Activated CD4-positive, alpha-beta T cell treated with anti-CD3 and anti-CD28 coated beads, Interleukin-2, amount 10 ng/mL, durations not matched to agents 24 days and 14 days (primary cell): ENCODE results near the gene OR10J1. TPM values are rescaled to one million over a fixed set of nuclear protein-coding genes. Genes with fewer than 3 reads are reported as not detected.

Source experiments
- DNase-seq: peaks from one replicate; pipeline ENCODE4 v3.0.0; 2022
- H3K27ac Mint-ChIP-seq: one replicate; pipeline ENCODE4 v1.8.0; 2022; ENCODE audit warnings: mild to moderate bottlenecking, mixed read lengths
- H3K27me3 Mint-ChIP-seq: one replicate; pipeline ENCODE4 v1.8.0; 2022; ENCODE audit warnings: mixed read lengths
- H3K36me3 Mint-ChIP-seq: one replicate; pipeline ENCODE4 v1.8.0; 2022; ENCODE audit warnings: low read depth, mild to moderate bottlenecking, mixed read lengths
- H3K4me1 Mint-ChIP-seq: one replicate; pipeline ENCODE4 v1.8.0; 2021; ENCODE audit warnings: mixed read lengths
- H3K4me3 Mint-ChIP-seq: one replicate; pipeline ENCODE4 v1.8.0; 2022; ENCODE audit warnings: mild to moderate bottlenecking, moderate library complexity, mixed read lengths
- H3K9me3 Mint-ChIP-seq: one replicate; pipeline ENCODE4 v1.8.0; 2021; ENCODE audit warnings: mixed read lengths
- intact Hi-C: fragments of 100-400 bp; cut with micrococcal nuclease; formaldehyde crosslinking; loops from one replicate; pipeline ENCODE4 v1.15.1; 2023
- total RNA-seq: library from RNA; stranded (reverse); gene quantifications from 2 replicates; pipeline ENCODE4 v1.2.3, GENCODE V29; 2022

OR10J1 gene, protein sequence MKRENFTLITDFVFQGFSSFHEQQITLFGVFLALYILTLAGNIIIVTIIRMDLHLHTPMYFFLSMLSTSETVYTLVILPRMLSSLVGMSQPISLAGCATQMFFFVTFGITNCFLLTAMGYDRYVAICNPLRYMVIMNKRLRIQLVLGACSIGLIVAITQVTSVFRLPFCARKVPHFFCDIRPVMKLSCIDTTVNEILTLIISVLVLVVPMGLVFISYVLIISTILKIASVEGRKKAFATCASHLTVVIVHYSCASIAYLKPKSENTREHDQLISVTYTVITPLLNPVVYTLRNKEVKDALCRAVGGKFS
- not detected in 2 replicates for total RNA-seq

DNA sequence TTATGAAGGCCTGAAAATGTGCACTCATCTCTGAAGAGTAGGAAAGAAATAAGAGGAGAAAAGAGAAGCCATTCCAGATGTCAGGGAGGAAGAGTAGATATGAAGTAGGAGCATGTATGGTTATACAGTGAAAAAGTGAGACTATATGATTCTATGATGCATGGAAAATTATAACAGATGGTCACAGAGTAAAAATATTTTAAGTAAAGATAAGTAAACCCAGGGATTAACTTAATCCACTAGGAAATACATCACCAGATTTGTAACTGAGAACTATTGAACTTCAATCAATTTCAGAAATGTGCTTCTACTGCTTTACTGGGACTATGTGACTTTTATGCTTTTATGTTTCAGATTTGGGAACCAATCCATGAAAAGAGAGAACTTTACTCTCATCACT is at the start of gene OR10J1:
TSS of gene OR10J1 (plus strand) at position 301 of the 400 bp plus-strand sequence. CDS start at position 371, 70 bp downstream.
- H3K27ac Mint-ChIP-seq: no peak within 1 kb of the TSS
- no peaks in the 10 kb centered on the region for H3K36me3 Mint-ChIP-seq
- DNase-seq: no peak
- H3K9me3 Mint-ChIP-seq: no peaks in the 10 kb centered on the region
- H3K4me3 Mint-ChIP-seq: no peak within 1 kb of the TSS
- intact Hi-C loops: no loop called here
- H3K4me1 Mint-ChIP-seq: no peaks in the 10 kb centered on the region
- peaks cover 1% of the 10 kb centered on the region for H3K27me3 Mint-ChIP-seq

DNA sequence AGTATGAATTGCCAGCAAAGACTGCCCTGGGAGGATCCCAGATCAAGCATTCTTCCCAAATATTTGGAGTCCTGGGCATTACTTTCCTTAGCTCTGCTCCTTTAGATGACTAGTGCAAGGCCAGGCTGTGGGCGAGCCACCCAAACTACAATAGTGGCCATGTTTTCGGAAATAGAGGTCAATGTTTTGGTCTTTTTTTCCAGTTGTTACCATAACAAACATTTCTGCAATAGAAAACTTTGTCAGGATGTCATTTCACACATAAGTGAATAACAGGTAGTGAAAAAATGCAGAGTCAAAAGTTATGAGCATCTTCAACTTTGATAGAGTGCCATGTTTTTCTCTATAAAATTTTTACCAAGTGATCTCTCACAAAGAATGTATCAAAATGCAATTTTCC is 32.7 kb upstream of the OR10J1 start:
- no peak overlapping the region for H3K27ac Mint-ChIP-seq
- no peaks in the 10 kb centered on the region for H3K4me1 Mint-ChIP-seq
- H3K27me3 Mint-ChIP-seq: no peaks in the 10 kb centered on the region
- H3K9me3 Mint-ChIP-seq: no peaks in the 10 kb centered on the region
- no peak for DNase-seq
- H3K4me3 Mint-ChIP-seq: no peak overlapping the region
- H3K36me3 Mint-ChIP-seq: no peaks in the 10 kb centered on the region
- intact Hi-C loops: no loop called here

DNA sequence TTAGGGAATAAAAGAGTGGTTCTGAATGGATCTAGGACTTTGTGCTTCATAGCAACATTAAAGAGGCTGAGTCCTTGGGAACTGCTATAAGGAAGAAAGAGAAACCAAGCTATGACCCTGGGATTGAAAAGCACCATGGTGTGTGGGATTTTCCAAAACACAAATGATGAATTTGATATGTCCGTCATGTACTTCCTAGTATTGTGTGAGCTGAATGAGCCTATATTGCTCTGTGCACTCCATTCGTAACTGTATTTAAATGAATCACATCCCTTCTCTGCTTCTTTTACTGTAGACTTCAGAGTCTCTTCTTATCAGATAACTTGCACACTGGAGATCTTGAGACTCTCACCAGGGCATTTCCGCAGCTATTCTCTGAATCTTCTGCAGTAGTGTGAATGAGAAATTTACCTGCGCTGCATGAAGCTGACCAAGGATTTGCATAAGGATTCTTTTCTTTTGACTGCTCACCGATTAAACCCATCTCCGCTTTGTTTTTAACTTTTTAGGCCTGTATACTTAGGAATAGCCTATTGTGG is 30.6 kb upstream of the OR10J1 start:
- H3K9me3 Mint-ChIP-seq: no peaks in the 10 kb centered on the region
- H3K27me3 Mint-ChIP-seq: no peaks in the 10 kb centered on the region
- H3K27ac Mint-ChIP-seq: no peak overlapping the region

DNA sequence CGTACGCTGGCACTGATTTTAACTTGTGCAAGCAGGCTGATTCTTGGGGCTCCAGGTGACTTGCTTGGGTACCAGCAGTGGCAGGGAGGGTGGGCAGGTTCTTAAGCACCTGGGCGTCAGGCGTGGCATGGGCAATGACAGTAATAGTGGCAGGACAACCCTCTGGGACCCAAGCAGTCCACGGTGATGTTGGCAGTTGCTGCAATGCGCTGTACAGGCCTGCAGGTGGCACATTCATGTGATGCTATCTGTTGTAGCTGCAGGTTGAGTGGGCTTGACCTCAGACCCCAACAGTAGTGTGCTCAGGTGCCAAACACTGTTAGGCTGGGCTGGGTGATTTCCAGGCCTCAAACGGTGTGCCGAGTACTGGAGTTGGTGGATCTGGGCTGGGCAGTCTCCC is 17.7 kb upstream of the OR10J1 start:
- Mint-ChIP-seq H3K4me3 (no peak overlapping the region), H3K36me3 (no peaks in the 10 kb centered on the region), H3K27me3 (no peaks in the 10 kb centered on the region), H3K4me1 (no peaks in the 10 kb centered on the region), H3K27ac (no peak overlapping the region), H3K9me3 (peaks cover 12% of the 10 kb centered on the region)
- intact Hi-C loops: no loop called here
- no peak for DNase-seq

More for the DNA sequence above, 30.6 kb upstream of the OR10J1 start:
- Mint-ChIP-seq H3K4me1 (no peaks in the 10 kb centered on the region), H3K4me3 (no peak overlapping the region), H3K36me3 (no peaks in the 10 kb centered on the region)
- intact Hi-C loops: no loop called here
- DNase-seq: no peak

DNA sequence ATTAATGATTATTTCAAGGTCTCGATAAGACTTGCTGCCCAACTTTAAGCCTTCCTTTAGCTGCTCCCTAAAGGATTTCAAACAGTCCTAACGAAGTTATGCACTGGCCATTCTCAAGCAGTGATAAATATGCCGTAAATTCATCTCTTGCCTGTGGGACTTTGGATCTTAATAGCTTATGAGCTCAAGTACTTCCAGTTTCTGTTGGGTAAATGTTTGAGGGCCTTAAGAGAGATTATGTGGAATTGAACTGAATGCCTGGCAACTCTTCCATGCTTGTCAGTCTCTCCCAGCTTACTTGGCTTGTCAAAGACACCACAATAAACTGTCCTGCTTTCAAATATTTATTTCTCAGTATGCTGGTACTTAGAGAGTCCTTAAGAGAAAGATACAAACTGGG is 11.0 kb upstream of the OR10J1 start:
- intact Hi-C loops: no loop called here
- H3K4me3 Mint-ChIP-seq: no peak overlapping the region

DNA sequence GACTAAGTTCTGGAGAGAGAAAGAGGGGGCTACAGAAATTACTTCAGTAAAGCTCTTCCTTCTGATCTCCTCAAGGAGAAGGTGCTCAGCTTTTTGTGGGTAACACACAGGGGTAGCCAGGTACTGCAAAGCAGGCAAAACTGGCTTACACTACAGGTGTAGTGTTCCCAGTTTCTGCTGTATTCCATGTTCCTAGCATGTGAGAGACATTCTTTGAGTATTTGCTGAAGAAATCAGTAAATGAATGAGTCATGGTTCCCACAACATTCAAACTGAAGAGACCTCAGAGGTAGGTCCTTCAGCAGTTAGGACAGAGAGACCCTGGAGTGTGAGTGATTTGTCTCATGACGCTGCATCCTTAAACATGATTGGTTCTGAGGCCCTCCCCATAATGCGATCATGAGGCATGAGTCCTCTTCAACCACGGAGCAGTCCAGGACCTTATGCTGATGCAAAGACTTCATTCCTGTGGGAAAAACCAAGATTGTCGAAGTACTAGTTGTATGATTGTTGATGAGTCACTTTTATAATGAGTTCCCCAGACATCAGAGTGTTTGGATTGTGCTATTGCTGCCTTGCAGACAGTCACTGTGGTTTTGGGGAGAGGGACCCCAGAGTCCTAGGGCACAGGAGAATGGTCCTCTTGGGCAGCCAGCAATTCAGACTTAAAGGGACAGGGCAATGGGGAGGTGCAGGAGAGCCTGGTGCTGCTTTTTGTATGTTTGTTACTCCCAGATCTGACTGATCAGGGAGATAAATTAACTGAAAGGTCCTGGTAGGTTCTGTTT is 10.3 kb upstream of the OR10J1 start:
- DNase-seq: no peak
- Mint-ChIP-seq H3K36me3 (no peaks in the 10 kb centered on the region), H3K27me3 (no peaks in the 10 kb centered on the region), H3K4me1 (no peaks in the 10 kb centered on the region), H3K27ac (no peak overlapping the region), H3K4me3 (no peak overlapping the region), H3K9me3 (no peaks in the 10 kb centered on the region)
- intact Hi-C loops: no loop called here

More for the DNA sequence above, 11.0 kb upstream of the OR10J1 start:
- H3K27ac Mint-ChIP-seq: no peak overlapping the region
- DNase-seq: no peak
- H3K36me3 Mint-ChIP-seq: no peaks in the 10 kb centered on the region
- no peaks in the 10 kb centered on the region for H3K27me3 Mint-ChIP-seq
- H3K9me3 Mint-ChIP-seq: no peaks in the 10 kb centered on the region
- H3K4me1 Mint-ChIP-seq: no peaks in the 10 kb centered on the region

DNA sequence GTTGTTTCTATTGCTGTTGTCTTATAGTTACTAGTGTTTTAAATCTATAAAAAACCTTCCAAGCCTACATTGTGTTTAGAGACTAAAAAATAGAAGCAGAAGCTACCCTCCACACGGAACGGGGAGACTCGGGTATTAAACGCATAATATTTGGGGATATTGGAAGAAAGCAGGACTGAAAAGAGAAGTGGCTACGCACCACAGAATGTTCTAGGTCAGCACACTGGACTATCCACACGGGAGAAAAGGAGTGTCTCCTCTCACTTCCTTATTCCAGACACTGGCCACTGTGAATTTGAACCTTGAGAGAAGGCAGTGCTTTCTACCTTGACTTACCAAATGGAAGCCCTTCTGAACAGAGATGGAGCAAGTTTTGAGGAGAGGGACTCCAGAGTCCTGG is 8.5 kb upstream of the OR10J1 start:
- Mint-ChIP-seq H3K9me3 (no peaks in the 10 kb centered on the region), H3K4me3 (no peak overlapping the region), H3K27ac (no peak overlapping the region), H3K27me3 (no peaks in the 10 kb centered on the region), H3K36me3 (no peaks in the 10 kb centered on the region), H3K4me1 (no peaks in the 10 kb centered on the region)
- no peak for DNase-seq
- intact Hi-C loops: no loop called here

DNA sequence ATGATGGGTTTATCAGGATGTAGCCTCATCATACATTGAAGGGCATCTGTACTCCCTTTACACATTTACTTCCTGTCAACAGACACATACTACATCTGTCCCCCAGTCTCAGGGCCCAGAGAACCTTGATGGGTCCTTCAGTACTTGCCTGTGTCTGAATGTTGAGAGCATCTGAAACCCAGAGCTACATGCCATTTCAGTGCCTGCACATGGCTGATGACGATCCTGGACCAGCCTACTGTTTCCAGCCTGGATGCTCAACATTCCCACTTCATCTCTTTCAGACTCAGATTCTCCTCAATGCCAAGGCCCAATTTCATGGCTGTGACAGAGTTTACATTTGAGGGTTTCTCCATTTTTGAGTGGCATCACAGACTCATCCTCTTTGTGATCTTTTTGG is 7.6 kb upstream of the OR10J1 start, which contains the start of gene OR10J4:
TSS of gene OR10J4 (plus strand) at position 301 of the 400 bp plus-strand sequence.
- no peak for DNase-seq
- intact Hi-C loops: no loop called here
- no peaks in the 10 kb centered on the region for H3K36me3 Mint-ChIP-seq
- H3K9me3 Mint-ChIP-seq: no peaks in the 10 kb centered on the region
- no peak within 1 kb of the TSS for H3K27ac Mint-ChIP-seq
- no peak within 1 kb of the TSS for H3K4me3 Mint-ChIP-seq
- H3K4me1 Mint-ChIP-seq: no peaks in the 10 kb centered on the region
- no peaks in the 10 kb centered on the region for H3K27me3 Mint-ChIP-seq

DNA sequence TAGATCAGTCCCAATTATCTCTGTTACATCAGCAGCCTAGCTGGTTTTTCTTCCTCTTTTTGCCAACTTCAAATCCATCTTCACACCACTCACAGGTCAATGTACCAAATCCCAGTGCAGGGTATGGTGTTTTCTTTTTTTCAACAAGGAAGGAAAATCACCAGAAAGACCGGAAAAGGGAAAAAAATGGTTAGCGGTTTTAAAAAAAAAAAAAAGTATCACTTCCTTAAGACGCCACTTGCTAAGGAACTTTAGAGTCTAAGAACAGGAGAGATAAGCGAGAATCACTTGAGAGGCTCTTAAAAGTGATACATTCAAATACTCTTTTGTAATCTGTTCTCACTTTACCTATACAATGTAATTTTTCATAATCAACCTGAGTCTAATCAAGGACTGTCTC is 3.1 kb upstream of the OR10J1 start:
- no peaks in the 10 kb centered on the region for H3K9me3 Mint-ChIP-seq
- no peaks in the 10 kb centered on the region for H3K36me3 Mint-ChIP-seq
- no peak overlapping the region for H3K27ac Mint-ChIP-seq
- no peaks in the 10 kb centered on the region for H3K27me3 Mint-ChIP-seq
- no peaks in the 10 kb centered on the region for H3K4me1 Mint-ChIP-seq
- DNase-seq: no peak
- no peak overlapping the region for H3K4me3 Mint-ChIP-seq
- intact Hi-C loops: no loop called here

DNA sequence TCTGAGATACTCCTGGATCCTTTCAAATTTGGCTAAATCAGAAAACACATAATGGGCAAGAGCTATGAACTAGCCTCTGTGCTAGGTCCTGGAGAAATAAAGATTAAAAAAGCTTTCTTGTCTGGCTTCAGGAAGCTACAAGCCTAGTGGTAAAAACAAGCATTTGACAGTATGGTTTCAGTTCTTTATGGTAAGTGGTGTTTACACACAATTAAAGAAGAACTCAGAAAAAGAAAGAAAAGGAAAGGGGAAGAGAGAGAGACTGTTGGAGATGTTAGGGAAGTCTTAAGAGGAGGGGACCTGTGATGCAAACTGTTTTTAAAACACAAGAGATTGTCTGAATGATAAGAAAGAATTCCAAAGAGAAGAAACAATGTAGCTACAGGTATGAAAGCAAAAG is 1.8 kb downstream of the OR10J1 start:
- Mint-ChIP-seq H3K36me3 (no peaks in the 10 kb centered on the region), H3K4me1 (no peaks in the 10 kb centered on the region), H3K4me3 (no peak overlapping the region), H3K9me3 (no peaks in the 10 kb centered on the region), H3K27me3 (peaks cover 1% of the 10 kb centered on the region), H3K27ac (no peak overlapping the region)
- intact Hi-C loops: no loop called here
- DNase-seq: no peak

DNA sequence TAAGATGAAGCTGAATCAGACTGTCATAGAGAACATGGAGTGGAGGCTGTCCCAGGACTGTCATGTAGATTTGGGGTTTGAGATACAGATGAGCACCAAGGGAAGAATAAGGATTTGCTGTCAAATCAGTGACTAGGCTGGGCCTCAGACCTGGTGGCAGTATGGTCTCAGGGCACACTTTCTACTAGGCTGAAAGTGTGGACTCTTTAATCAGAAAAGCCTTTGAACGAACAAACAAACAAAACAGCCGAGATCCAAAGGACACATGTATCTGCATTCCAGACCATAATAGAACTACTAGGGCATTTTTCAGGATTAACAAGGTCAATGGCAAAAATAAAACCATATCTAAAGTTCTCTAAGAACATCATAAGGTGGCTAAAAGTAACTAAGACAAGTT is 2.9 kb downstream of the OR10J1 start:
- no peak overlapping the region for H3K4me3 Mint-ChIP-seq
- intact Hi-C loops: no loop called here
- H3K36me3 Mint-ChIP-seq: no peaks in the 10 kb centered on the region
- no peak for DNase-seq
- no peaks in the 10 kb centered on the region for H3K4me1 Mint-ChIP-seq
- H3K27me3 Mint-ChIP-seq: peaks cover 1% of the 10 kb centered on the region
- no peak overlapping the region for H3K27ac Mint-ChIP-seq
- H3K9me3 Mint-ChIP-seq: no peaks in the 10 kb centered on the region

DNA sequence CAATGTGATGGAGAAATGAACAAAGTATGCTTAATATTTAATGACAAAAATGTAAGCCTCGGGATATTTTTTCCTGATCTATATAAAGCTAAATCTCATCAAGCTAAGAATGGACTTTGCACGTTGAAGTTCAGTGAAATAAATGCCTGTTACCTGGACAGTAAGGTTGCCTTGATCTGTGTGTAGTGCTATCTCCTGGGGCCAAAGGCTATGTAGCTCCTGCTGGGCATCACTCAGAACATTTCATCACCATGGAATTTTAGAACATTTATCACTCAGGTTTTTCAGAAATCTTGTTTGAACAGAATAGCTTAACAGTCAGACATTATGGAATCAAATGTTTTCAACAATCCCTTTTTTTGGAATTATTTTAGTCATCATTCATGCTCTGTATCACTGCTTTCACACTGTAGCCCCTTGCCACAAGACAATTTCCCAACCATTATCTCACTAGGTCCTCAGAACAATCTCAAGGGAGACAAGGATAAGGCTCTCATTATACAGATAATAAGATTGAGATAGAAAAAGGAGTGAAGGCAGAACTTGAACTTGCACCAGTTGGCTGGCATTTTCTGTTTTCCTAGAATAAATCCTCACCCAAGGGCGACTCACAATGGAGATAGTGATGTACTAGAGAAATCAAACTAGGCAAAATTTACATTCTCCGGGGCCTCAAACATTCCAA is 3.7 kb downstream of the OR10J1 start:
- DNase-seq: no peak
- Mint-ChIP-seq H3K4me3 (no peak overlapping the region), H3K4me1 (no peaks in the 10 kb centered on the region), H3K27me3 (peaks cover 1% of the 10 kb centered on the region), H3K27ac (no peak overlapping the region), H3K9me3 (no peaks in the 10 kb centered on the region), H3K36me3 (no peaks in the 10 kb centered on the region)
- intact Hi-C loops: no loop called here

DNA sequence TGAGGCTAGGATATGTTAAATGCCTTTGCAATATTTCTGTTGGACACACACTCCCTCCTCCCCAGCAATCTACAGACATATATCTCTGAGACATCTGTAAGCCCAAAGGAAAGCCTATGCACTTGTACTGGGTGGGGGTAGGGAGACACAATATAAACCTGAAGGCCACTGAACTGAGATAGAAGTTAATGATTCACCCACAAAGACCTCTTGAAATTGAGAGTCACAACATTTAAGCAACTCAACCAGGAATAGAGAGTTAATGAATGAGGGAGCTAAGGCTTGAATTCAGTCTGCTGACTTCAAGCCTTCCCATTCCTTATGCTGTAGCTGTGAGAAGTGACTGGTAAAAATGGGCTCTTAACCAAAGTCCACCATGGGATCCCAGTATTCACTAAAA is 5.0 kb downstream of the OR10J1 start:
- Mint-ChIP-seq H3K27me3 (peaks cover 1% of the 10 kb centered on the region), H3K9me3 (no peaks in the 10 kb centered on the region), H3K4me3 (no peak overlapping the region), H3K4me1 (no peaks in the 10 kb centered on the region), H3K36me3 (no peaks in the 10 kb centered on the region), H3K27ac (no peak overlapping the region)
- DNase-seq: no peak
- intact Hi-C loops: no loop called here

DNA sequence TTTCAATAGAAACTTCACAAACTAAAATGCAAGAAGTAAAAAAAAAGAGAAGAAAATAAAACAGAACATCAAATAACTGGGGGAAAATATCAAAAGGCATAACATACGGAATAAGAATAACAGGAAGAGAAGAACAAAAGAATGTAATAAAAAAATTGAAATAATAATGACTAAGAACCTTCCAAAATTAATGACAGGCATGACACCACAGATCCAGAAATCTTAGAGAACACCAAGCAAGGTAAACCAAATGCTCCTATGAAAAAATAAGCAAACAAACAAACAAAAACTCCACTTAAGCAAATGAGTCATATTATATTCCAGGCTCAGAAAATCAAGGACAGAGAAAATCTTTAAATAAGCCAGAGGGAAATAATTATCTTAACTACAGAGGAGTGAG is 8.7 kb downstream of the OR10J1 start:
- intact Hi-C loops: no loop called here
- Mint-ChIP-seq H3K27ac (no peak overlapping the region), H3K9me3 (no peaks in the 10 kb centered on the region), H3K27me3 (no peaks in the 10 kb centered on the region), H3K4me1 (no peaks in the 10 kb centered on the region), H3K36me3 (no peaks in the 10 kb centered on the region), H3K4me3 (no peak overlapping the region)
- no peak for DNase-seq
